Measurements from ENCODE around the gene EIF1AX. TPM values are rescaled to one million over a fixed set of nuclear protein-coding genes. Genes with fewer than 3 reads are reported as not detected.
"Not testable (repeated sequence)": the region's sequence is repeated elsewhere in the genome, so short reads cannot be mapped to it uniquely, and the experiment has no call there.

The EIF1AX gene
- total RNA-seq, 6 experiments from 2014 or later, result 108 to 148 (median 119) TPM

GRCh38 chrX:20173313-20173712, 31.7 kb upstream of the EIF1AX start:
- DNase-seq, result no peak
- TF ChIP-seq CTCF (IDR thresholded peaks at IDR 0.05), result no peak
- Mint-ChIP-seq H3K4me1 (ENCODE audit: low read depth) (no peaks in the 10 kb centered on the region), H3K27ac (no peak overlapping the region), H3K4me3 (no peak overlapping the region), H3K36me3 (ENCODE audit: low read depth) (no peaks in the 10 kb centered on the region), H3K9me3 (no peaks in the 10 kb centered on the region), H3K27me3 (ENCODE audit: insufficient read depth) (no peaks in the 10 kb centered on the region; the same call in 1 of the 2 replicates)

GRCh38 chrX:20171887-20172286, 30.2 kb upstream of the EIF1AX start:
- TF ChIP-seq CTCF (IDR thresholded peaks at IDR 0.05), result no peak
- H3K27ac Mint-ChIP-seq, result no peak overlapping the region
- no peaks in the 10 kb centered on the region for H3K4me1 Mint-ChIP-seq (ENCODE audit: low read depth)
- H3K27me3 Mint-ChIP-seq (ENCODE audit: insufficient read depth), result no peaks in the 10 kb centered on the region; the same call in 1 of the 2 replicates
- H3K36me3 Mint-ChIP-seq (ENCODE audit: low read depth), result no peaks in the 10 kb centered on the region
- DNase-seq, result no peak
- H3K4me3 Mint-ChIP-seq, result no peak overlapping the region
- no peaks in the 10 kb centered on the region for H3K9me3 Mint-ChIP-seq

- not testable (repeated sequence) for H3K4me3 Mint-ChIP-seq; H3K27me3 Mint-ChIP-seq (ENCODE audit: insufficient read depth); H3K27ac Mint-ChIP-seq; DNase-seq; H3K9me3 Mint-ChIP-seq; H3K4me1 Mint-ChIP-seq (ENCODE audit: low read depth)
- peaks cover 13% of the 10 kb centered on the region; the same call in 1 of the 2 replicates for H3K36me3 Mint-ChIP-seq (ENCODE audit: low read depth)
Measured at GRCh38 chrX:20162516-20162915, 20.9 kb upstream of the EIF1AX start.

GRCh38 chrX:20159797-20160385, 18.3 kb upstream of the EIF1AX start:
- Mint-ChIP-seq H3K36me3 (ENCODE audit: low read depth) (peaks cover 18% of the 10 kb centered on the region), H3K4me3 (no peak overlapping the region), H3K4me1 (ENCODE audit: low read depth) (0 out of 2 replicates have a peak, but pooled peaks cover 6% of the 10 kb centered on the region), H3K27ac (peak overlapping the region; percentile 33; the same call in 1 of the 2 replicates), H3K9me3 (no peaks in the 10 kb centered on the region), H3K27me3 (ENCODE audit: insufficient read depth) (peaks cover 2% of the 10 kb centered on the region; the same call in 1 of the 2 replicates)
- no peak for DNase-seq
- no peak for TF ChIP-seq CTCF (IDR thresholded peaks at IDR 0.05)

GRCh38 chrX:20151689-20152088, 10.1 kb upstream of the EIF1AX start:
- no peaks in the 10 kb centered on the region for H3K27me3 Mint-ChIP-seq (ENCODE audit: insufficient read depth)
- peaks cover 5% of the 10 kb centered on the region for H3K36me3 Mint-ChIP-seq (ENCODE audit: low read depth)
- peaks cover 9% of the 10 kb centered on the region; the same call in 1 of the 2 replicates for H3K4me1 Mint-ChIP-seq (ENCODE audit: low read depth)
- H3K27ac Mint-ChIP-seq, result no peak overlapping the region
- no peak overlapping the region for H3K4me3 Mint-ChIP-seq
- no peaks in the 10 kb centered on the region for H3K9me3 Mint-ChIP-seq
- no peak for TF ChIP-seq CTCF (IDR thresholded peaks at IDR 0.05)
- DNase-seq, result no peak

GRCh38 chrX:20149326-20149725, 7.7 kb upstream of the EIF1AX start:
- Mint-ChIP-seq H3K4me3 (no peak overlapping the region), H3K27me3 (ENCODE audit: insufficient read depth) (no peaks in the 10 kb centered on the region), H3K4me1 (ENCODE audit: low read depth) (peaks cover 16% of the 10 kb centered on the region), H3K9me3 (no peaks in the 10 kb centered on the region), H3K36me3 (ENCODE audit: low read depth) (no peaks in the 10 kb centered on the region; the same call in 1 of the 2 replicates), H3K27ac (no peak overlapping the region)
- no peak for DNase-seq
- no peak for TF ChIP-seq CTCF (IDR thresholded peaks at IDR 0.05)

All from HFFc6 (cell line).